WERI-Rb-1 (cell line): ENCODE data around the gene TSPAN33.

Experiments
- DNase-seq: peaks from one replicate; pipeline ENCODE4 v3.0.0-alpha.2; 2020
- H3K27ac ChIP-seq: fragments of 250-450 bp; sonication (Bioruptor Pico); 2 replicates; pipeline ENCODE4 v1.5.1; 2020; ENCODE audit warnings: mild to moderate bottlenecking, moderate library complexity
- H3K27me3 ChIP-seq: fragments of 250-450 bp; sonication (Bioruptor Pico); 2 replicates; pipeline ENCODE4 v1.5.1; 2021; ENCODE audit warnings: mild to moderate bottlenecking, low read depth, moderate library complexity; ENCODE audit not compliant: insufficient read depth, severe bottlenecking
- H3K36me3 ChIP-seq: fragments of 250-450 bp; sonication (Bioruptor Pico); 2 replicates; pipeline ENCODE4 v1.5.1; 2020; ENCODE audit warnings: mild to moderate bottlenecking, moderate library complexity
- H3K4me3 ChIP-seq: 2 replicates; pipeline ENCODE4 v1.5.1; 2011; ENCODE audit warnings: low read depth, mild to moderate bottlenecking, control low read depth, low read length
- H3K9me3 ChIP-seq: fragments of 250-450 bp; sonication (Bioruptor Pico); 2 replicates; pipeline ENCODE4 v1.5.1; 2021; ENCODE audit warnings: mild to moderate bottlenecking, moderate library complexity; ENCODE audit not compliant: severe bottlenecking
- TF ChIP-seq, protein P1 (sequence below): IDR thresholded peaks from 2 replicates; pipeline ENCODE4 v1.5.1; 2011; ENCODE audit warnings: low read depth, mild to moderate bottlenecking, control low read depth, inconsistent platforms, low read length

The TSPAN33 gene

DNA sequence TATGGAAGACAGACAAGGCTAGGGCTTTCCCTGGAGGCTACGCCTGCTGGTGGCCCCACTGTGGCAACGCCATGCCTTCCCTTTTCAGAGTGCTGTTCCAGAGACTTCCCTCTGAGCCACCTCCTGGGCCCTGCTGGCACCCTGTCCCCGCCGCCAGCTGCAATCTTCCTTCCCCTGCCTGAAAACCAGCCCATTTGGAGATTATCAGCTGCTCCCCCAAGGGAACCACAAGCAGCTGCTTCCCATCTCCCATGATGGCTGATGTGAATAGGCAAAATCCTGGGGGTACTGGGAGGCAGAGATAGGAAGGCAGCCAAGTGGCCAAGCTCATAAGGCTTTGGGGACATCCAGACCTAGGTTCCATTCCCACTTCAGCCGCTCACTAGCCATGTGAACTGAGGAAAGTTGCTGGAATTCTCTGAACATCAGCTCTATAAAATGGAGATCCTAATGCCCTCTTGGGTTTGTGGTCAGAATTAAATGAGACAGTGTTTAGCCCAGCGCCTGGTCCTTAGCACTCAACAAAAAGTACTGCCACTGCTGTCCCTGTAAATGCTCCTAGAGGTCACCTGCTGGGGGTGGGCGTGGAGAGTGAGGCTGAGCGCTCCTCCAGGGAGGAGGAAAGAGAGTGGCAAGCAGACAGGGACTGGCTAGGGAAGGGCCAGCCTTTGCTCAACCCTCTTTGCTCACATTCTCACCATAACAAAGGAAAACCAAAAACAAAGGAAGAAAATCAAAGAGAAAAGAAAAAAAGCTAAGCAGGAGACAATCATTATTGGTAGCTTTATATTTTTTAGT, 5.9 kb downstream of the TSPAN33 start:
- Histone ChIP-seq H3K9me3 (no peaks in the 10 kb centered on the region), H3K27me3 (no peaks in the 10 kb centered on the region), H3K27ac (no peak overlapping the region), H3K4me3 (no peak overlapping the region), H3K36me3 (no peaks in the 10 kb centered on the region; the same call in 1 of the 2 replicates)
- TF ChIP-seq, protein P1, sequence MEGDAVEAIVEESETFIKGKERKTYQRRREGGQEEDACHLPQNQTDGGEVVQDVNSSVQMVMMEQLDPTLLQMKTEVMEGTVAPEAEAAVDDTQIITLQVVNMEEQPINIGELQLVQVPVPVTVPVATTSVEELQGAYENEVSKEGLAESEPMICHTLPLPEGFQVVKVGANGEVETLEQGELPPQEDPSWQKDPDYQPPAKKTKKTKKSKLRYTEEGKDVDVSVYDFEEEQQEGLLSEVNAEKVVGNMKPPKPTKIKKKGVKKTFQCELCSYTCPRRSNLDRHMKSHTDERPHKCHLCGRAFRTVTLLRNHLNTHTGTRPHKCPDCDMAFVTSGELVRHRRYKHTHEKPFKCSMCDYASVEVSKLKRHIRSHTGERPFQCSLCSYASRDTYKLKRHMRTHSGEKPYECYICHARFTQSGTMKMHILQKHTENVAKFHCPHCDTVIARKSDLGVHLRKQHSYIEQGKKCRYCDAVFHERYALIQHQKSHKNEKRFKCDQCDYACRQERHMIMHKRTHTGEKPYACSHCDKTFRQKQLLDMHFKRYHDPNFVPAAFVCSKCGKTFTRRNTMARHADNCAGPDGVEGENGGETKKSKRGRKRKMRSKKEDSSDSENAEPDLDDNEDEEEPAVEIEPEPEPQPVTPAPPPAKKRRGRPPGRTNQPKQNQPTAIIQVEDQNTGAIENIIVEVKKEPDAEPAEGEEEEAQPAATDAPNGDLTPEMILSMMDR = no peak
- no peak for DNase-seq

DNA sequence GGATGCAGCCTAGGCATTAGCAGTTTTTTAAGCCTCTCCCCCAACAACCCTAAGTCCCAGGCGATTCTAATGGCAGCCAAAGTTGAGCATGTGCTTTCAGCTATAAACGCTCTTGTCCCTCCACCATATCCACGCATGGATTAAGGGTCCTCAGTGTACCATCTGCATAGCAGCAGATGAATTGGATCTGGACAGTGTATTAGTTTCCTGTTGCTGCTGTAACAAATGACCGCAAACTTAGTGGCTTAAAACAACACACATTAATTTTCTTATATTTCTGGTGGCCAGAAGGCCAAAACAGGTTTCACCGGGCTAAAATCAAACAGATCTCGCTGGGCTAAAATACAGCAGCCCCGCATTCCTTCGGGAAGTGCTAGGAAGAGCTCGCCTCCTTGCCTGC, 13.1 kb downstream of the TSPAN33 start:
- no peak for DNase-seq
- Histone ChIP-seq H3K27ac (no peak overlapping the region), H3K4me3 (no peak overlapping the region), H3K9me3 (no peaks in the 10 kb centered on the region), H3K36me3 (no peaks in the 10 kb centered on the region; the same call in 1 of the 2 replicates), H3K27me3 (no peaks in the 10 kb centered on the region)
- TF ChIP-seq, protein P1 = no peak

DNA sequence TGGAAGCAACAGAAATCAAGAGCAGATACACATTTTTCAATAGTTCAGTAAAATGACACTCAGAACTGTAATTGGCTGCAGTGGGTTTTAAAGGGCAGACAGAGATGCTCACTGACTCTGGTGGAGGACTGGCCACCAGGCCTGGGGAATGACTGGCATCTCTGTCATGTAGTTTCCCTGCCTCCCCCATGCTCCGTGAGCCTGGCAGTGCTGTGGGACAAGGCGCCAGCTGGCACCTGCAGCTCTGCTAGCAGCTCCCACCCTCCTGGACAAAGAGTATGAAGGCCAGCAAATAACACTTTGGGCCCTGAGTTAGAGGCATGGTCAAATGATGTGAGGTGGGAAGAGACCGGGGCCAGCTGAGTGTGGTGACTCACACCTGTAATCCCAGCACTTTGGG, 15.0 kb downstream of the TSPAN33 start:
- no peaks in the 10 kb centered on the region for H3K27me3 ChIP-seq
- H3K27ac ChIP-seq = no peak overlapping the region
- TF ChIP-seq, protein P1 = no peak
- H3K9me3 ChIP-seq = no peaks in the 10 kb centered on the region
- H3K36me3 ChIP-seq = peaks cover 4% of the 10 kb centered on the region; the same call in 1 of the 2 replicates
- DNase-seq = no peak
- H3K4me3 ChIP-seq = no peak overlapping the region

DNA sequence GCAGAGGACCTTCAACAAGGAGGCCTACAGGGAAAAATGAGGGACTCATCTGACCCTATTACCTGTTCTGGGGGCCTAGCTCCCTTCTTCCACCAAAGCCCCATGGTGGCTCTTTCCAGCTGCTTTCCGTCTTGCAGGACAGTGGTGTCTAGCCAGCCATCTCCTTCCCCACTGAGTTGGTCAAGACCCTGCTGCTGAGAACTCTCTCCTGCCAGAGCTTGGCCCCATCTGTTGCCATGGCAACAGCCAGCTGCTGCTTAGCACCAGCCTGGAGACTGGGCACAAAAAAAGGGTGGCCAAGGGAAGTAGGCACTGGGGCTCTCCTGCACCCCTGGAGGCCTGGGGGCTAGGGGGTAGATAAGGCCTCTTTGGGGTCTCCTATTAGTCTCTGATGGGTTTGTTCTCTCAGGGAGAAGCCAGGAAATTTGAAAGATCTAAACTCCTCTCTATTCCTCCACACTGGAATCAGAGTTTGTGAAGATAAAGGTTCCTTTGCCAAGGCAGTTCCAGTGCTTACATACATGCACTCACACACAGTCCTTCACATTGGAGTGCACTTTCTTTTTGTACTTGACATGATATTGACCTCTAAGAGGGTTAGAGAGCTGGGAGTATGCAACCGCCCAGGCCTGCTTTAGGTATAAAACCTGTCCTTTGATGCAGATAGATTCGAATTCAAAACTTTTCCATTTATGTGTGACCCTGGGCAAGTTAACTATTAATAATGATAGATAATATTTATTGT, 15.8 kb downstream of the TSPAN33 start:
- Histone ChIP-seq H3K27me3 (no peaks in the 10 kb centered on the region), H3K9me3 (no peaks in the 10 kb centered on the region), H3K4me3 (no peak overlapping the region), H3K27ac (no peak overlapping the region), H3K36me3 (peaks cover 6% of the 10 kb centered on the region; the same call in 1 of the 2 replicates)
- DNase-seq = no peak
- TF ChIP-seq, protein P1 = no peak

DNA sequence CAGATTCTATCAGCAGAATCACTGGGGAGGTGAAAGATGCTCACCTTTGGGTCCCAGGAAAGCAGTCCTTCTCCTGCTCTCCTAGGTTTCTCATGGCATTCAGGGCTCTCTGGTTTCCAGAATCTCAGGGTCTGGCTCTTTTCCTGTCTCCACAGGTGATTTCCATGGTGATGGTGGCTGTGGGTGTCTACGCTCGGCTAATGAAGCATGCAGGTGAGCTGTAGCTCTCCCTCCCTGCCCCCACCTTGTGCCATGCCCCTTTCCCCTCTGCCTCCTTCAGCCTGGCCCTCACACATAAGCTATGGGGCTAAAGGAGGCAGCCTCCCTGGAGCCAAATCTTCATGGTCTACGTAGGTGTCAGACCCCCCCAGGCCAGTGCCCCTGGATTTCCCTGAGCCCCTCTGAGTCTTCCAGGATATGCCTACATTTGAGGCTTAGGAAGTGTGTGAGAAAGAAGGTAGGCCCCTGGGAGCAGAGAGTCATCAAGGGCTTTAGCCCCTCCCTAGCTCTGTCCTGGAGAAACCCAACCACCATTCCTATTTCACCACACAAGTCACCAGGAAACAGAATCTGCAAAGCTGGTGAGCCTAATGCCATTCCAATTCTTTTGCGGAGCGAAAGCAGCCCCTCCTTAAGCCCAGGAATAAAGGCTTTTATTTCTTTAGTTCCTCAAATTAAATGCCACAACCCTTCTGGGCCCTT, 17.2 kb downstream of the TSPAN33 start:
- Histone ChIP-seq H3K27ac (no peak overlapping the region), H3K36me3 (peaks cover 8% of the 10 kb centered on the region), H3K27me3 (no peaks in the 10 kb centered on the region), H3K4me3 (no peak overlapping the region), H3K9me3 (no peaks in the 10 kb centered on the region)
- TF ChIP-seq, protein P1 = no peak
- no peak for DNase-seq
